Lower leg skin (tissue), 4 donors: Measurements from ENCODE around the gene GRM7. TPM values are rescaled to one million over a fixed set of nuclear protein-coding genes. Genes with fewer than 3 reads are reported as not detected.

Source experiments
- DNase-seq, 2 donors: peaks; one replicate each; pipeline ENCODE4 v3.0.0-alpha.2; 2019; ENCODE audit warnings: low spot score in 2 of 2
- H3K4me3 ChIP-seq: fragments of 200-600 bp; sonication (generic); 2 replicates; pipeline ENCODE4 v1.5.1; 2017; ENCODE audit warnings: mild to moderate bottlenecking, low read depth; ENCODE audit not compliant: poor library complexity, severe bottlenecking
- CTCF ChIP-seq, 3 donors: fragments of 450-650 bp; IDR thresholded peaks; one replicate each; pipeline ENCODE4 v1.5.1; 2016; ENCODE audit warnings: antibody characterized with exemption in 3 of 3, mild to moderate bottlenecking in 3 of 3, moderate library complexity in 2 of 3
- POLR2A ChIP-seq, 2 donors: fragments of 450-650 bp; IDR thresholded peaks; one replicate each; pipeline ENCODE4 v1.6.1; 2016 to 2017; ENCODE audit warnings: antibody characterized with exemption in 2 of 2, mild to moderate bottlenecking in 1 of 2, moderate library complexity in 1 of 2
- WGBS, 2 donors: methylation state at CpG; one replicate each; pipeline ENCODE4 v1.1.5; 2018; 5-methylcytosine and 5-hydroxymethylcytosine counted together
- intact Hi-C: fragments of 100-400 bp; cut with DNase I; formaldehyde crosslinking; loops from one replicate; pipeline ENCODE4 v1.15.0; 2023; ENCODE audit warnings: low total_unique reads
- total RNA-seq, 4 donors: library from RNA; depleted of rRNA; stranded (reverse); fragments of >200 nt; gene quantifications; one replicate each; pipeline ENCODE4 v1.1.0, GENCODE V29; 2016

GRM7 gene
- total RNA-seq, 4 donors from 2014 or later, result 0.32 TPM; not detected in 3

- intact Hi-C loops, result no loop called here
- TF ChIP-seq POLR2A (IDR thresholded peaks at IDR 0.05) (no peak), CTCF (IDR thresholded peaks at IDR 0.05) (no peak)
- DNase-seq, result no peak
- no peak overlapping the region for H3K4me3 ChIP-seq
Observed at GRCh38 chr3:7209098-7209497, 348.2 kb downstream of the GRM7 start.

GRCh38 chr3:7211740-7212139 lies 350.8 kb downstream of the GRM7 start:
- WGBS, 2 donors, result 57 to 61% methylated on average over 5 of the region's 5 CpGs
- TF ChIP-seq CTCF (IDR thresholded peaks at IDR 0.05) (no peak), POLR2A (IDR thresholded peaks at IDR 0.05) (no peak)

GRCh38 chr3:7215706-7216105 lies 354.8 kb downstream of the GRM7 start:
- TF ChIP-seq POLR2A (IDR thresholded peaks at IDR 0.05), result no peak
- WGBS, 2 donors, result 23 to 36% methylated on average over 3 of the region's 3 CpGs
- intact Hi-C loops, result no loop called here
- no peak for DNase-seq
- no peak overlapping the region for H3K4me3 ChIP-seq

More at GRCh38 chr3:7211740-7212139, 350.8 kb downstream of the GRM7 start:
- DNase-seq, result no peak
- intact Hi-C loops, result no loop called here
- H3K4me3 ChIP-seq, result no peak overlapping the region

DNA sequence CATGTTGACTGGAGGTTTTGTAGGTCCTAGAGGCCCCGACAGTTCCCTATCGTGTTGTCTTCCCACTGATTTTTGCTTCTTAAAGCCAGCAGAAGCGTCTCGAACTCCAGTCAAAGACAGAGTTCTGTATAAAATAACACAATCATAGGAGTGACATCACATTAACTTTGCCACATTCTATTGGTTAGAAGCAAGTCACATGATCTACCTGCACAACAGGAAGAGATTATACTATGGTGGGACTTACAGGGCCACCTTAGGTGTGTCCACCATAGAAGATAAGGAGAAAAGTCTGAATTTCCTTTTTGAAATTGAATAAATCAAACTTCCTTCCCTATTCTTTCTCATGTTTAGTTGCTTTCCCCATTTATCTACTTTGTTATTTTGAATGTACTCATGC lies 365.5 kb downstream of the GRM7 start:
- no peak overlapping the region for H3K4me3 ChIP-seq
- DNase-seq, result no peak
- intact Hi-C loops, result no loop called here
- 94 to 95% methylated on average over 4 of the region's 4 CpGs for WGBS, 2 donors
- TF ChIP-seq CTCF (IDR thresholded peaks at IDR 0.05) (no peak), POLR2A (IDR thresholded peaks at IDR 0.05) (no peak)

- WGBS, 2 donors, result 75 to 88% methylated on average over 1 of the region's 1 CpG
- TF ChIP-seq CTCF (IDR thresholded peaks at IDR 0.05), result no peak
- TF ChIP-seq POLR2A (IDR thresholded peaks at IDR 0.05), result no peak
- no peak for DNase-seq
- no peak overlapping the region for H3K4me3 ChIP-seq
- intact Hi-C loops, result loop anchor here (5.0 kb wide), 1 partner anchor 1601 kb away; no protein-coding TSS in a partner anchor
Observed at GRCh38 chr3:7238565-7239295, 377.8 kb downstream of the GRM7 start.

- 27 to 35% methylated on average over 4 of the region's 4 CpGs for WGBS, 2 donors
- no peak for DNase-seq
- H3K4me3 ChIP-seq, result no peak overlapping the region
- intact Hi-C loops, result no loop called here
- TF ChIP-seq POLR2A (IDR thresholded peaks at IDR 0.05), result no peak
- TF ChIP-seq CTCF (IDR thresholded peaks at IDR 0.05), result no peak
Observed at GRCh38 chr3:7241584-7242302, 380.8 kb downstream of the GRM7 start.
